Chondrocyte (in vitro differentiated cells): ENCODE data around the gene EVA1A. TPM values are rescaled to one million over a fixed set of nuclear protein-coding genes. Genes with fewer than 3 reads are reported as not detected.

Experiments
- DNase-seq: peaks from one replicate; pipeline ENCODE4 v3.0.0; 2021; ENCODE audit warnings: mixed read lengths, low spot score
- H3K27ac Mint-ChIP-seq: one replicate; pipeline ENCODE4 v1.8.0; 2021; ENCODE audit warnings: mild to moderate bottlenecking, moderate library complexity, mixed read lengths; ENCODE audit not compliant: unreplicated experiment
- H3K27me3 Mint-ChIP-seq: 2 replicates; pipeline ENCODE4 v1.8.0; 2021; ENCODE audit warnings: low read depth, mixed read lengths
- H3K36me3 Mint-ChIP-seq: 2 replicates; pipeline ENCODE4 v1.8.0; 2021; ENCODE audit warnings: low read depth, mixed read lengths
- H3K4me1 Mint-ChIP-seq: 2 replicates; pipeline ENCODE4 v1.8.0; 2021; ENCODE audit warnings: low read depth, mild to moderate bottlenecking, mixed read lengths
- H3K4me3 Mint-ChIP-seq: one replicate; pipeline ENCODE4 v1.8.0; 2021; ENCODE audit warnings: mild to moderate bottlenecking, moderate library complexity, mixed read lengths; ENCODE audit not compliant: unreplicated experiment
- H3K9me3 Mint-ChIP-seq: 2 replicates; pipeline ENCODE4 v1.8.0; 2021; ENCODE audit warnings: low read depth, mixed read lengths
- total RNA-seq: library from RNA; stranded (reverse); gene quantifications from 3 replicates; pipeline ENCODE4 v1.2.1, GENCODE V29; 2021
- TF ChIP-seq, protein P1 (sequence below): fragments of 200-600 bp; sonication (generic); IDR thresholded peaks from 2 replicates; pipeline ENCODE4 v1.5.0; 2021; ENCODE audit warnings: antibody characterized with exemption, mild to moderate bottlenecking, moderate library complexity

EVA1A gene
- total RNA-seq, 1 donor from 2014 or later: 19.8 TPM

DNA sequence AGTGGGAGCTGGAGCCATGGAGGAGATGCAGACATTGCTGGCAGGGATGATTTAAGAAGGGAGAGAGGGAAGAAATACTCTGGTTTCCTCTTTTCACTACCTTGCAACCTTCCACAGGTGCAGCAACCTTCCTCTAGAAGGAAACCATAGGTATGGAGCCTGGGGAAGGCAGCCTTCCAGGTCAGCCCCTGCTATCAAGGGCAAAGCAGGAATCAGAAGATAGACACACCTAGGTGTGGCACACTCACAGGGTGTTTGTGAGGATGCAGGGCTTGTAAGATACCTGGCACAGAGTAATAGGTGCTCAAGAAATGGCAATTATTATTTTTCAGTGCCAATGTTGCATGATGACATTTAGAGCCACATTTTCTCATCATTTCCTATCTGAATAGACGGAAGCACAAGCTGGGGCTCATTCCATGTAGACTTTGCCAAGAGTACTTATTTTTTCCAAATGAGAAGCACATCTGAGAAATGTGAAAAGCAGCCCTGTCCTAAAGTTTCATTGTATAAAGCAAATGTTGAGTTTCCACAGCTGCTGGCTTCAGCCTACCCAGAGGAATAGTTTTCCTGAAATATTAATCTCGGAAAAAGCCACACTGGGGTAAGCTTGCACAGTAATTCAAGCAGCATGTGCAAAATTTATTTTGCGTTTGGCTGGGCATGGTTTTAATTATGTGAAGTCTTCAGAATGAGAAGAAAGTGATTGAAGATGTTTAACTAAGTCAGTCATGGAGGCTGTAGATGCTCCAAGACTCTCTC is 20.6 kb downstream of the EVA1A start:
- H3K27ac Mint-ChIP-seq: peak overlapping the region; percentile 67
- H3K4me1 Mint-ChIP-seq: peaks cover 24% of the 10 kb centered on the region
- H3K4me3 Mint-ChIP-seq: no peak overlapping the region
- no peaks in the 10 kb centered on the region for H3K27me3 Mint-ChIP-seq
- TF ChIP-seq, protein P1, sequence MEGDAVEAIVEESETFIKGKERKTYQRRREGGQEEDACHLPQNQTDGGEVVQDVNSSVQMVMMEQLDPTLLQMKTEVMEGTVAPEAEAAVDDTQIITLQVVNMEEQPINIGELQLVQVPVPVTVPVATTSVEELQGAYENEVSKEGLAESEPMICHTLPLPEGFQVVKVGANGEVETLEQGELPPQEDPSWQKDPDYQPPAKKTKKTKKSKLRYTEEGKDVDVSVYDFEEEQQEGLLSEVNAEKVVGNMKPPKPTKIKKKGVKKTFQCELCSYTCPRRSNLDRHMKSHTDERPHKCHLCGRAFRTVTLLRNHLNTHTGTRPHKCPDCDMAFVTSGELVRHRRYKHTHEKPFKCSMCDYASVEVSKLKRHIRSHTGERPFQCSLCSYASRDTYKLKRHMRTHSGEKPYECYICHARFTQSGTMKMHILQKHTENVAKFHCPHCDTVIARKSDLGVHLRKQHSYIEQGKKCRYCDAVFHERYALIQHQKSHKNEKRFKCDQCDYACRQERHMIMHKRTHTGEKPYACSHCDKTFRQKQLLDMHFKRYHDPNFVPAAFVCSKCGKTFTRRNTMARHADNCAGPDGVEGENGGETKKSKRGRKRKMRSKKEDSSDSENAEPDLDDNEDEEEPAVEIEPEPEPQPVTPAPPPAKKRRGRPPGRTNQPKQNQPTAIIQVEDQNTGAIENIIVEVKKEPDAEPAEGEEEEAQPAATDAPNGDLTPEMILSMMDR: no peak
- H3K9me3 Mint-ChIP-seq: no peaks in the 10 kb centered on the region
- peaks cover 11% of the 10 kb centered on the region for H3K36me3 Mint-ChIP-seq
- DNase-seq: no peak

DNA sequence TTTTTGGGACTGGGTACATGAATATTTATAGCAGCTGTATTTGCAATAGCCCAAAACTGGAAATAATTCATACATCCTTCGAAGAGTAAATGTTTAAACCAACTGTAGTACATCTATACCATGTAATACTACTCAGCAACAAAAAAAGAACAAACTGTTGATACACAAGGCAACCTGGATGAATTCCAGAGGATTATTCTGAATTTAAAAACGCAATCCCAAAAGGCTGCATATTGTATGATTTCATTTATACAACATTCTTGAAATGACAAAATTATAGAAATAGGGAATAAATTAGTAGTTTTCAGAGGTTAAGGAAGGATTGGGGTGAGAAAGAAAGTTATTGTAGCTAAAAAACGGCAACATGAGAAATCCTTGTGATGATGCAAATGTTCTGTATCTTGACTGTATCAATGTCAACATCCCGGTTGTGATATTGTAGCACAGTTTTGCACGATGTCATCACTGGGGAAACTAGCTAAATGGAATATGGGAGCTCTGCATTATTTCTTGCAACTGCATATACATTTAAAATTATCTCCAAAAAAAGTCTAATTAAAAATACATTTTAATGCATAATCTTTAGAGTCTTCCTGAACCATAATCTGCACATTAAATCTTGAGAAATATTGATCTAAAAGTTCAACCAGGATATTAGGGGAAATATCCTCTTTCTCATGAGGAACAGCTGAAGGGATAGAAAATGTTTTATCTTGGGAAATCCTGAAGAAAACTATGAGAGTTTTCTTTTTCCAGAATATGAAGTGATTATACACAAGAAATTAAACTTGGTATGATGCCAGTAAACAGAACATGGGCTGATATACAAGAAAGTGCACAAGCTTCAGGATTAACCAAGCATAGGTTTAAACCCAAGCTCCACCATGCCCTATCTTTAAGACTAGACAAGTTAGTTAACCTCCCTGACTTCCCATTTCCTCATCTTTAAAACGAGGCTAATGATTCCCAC is 21.9 kb downstream of the EVA1A start:
- Mint-ChIP-seq H3K9me3 (no peaks in the 10 kb centered on the region), H3K36me3 (peaks cover 9% of the 10 kb centered on the region), H3K4me1 (peaks cover 22% of the 10 kb centered on the region), H3K27ac (no peak overlapping the region), H3K4me3 (no peak overlapping the region), H3K27me3 (no peaks in the 10 kb centered on the region)
- no peak for DNase-seq
- TF ChIP-seq, protein P1: no peak

DNA sequence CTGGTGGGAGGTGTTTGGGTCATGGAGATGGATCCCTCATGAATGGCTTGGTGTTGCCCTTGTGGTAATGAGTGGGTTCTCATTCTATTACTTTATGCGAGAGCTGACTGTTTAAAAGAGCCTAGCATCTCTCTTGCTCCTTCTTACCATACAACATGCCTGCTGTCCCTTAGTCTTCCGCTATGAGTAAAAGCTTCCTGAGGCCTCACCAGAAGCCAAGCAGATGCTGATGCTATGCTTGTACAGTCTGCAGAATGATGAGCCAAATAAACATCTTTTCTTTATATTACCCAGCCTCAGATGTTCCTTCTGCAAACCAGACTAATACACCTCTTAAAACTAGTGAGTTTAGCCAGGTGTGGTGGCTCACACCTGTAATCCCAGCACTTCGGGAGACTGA is 23.1 kb downstream of the EVA1A start:
- Mint-ChIP-seq H3K27me3 (no peaks in the 10 kb centered on the region), H3K9me3 (no peaks in the 10 kb centered on the region), H3K4me1 (peaks cover 19% of the 10 kb centered on the region), H3K4me3 (no peak overlapping the region), H3K36me3 (peaks cover 9% of the 10 kb centered on the region), H3K27ac (no peak overlapping the region)
- no peak for DNase-seq
- TF ChIP-seq, protein P1: no peak

DNA sequence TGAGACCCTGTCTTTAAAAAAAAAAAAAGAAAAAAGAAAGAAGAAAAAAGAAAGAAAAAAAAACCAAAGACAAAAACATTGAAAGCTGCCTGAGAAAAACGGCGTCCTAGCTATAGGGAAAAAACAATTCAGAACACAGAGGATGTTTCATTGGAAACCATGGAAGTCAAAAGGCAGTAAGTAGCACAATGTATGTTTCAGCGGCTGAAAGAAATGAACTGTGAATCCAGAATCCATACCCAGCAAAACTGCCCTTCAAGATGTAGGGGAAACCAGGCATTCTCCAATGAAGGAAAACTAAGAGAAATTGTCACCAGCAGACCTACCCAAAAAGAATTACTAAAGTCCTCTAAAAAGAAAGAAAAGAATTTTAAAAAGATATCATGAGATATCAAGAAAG is 27.6 kb downstream of the EVA1A start:
- Mint-ChIP-seq H3K4me1 (peaks cover 19% of the 10 kb centered on the region), H3K9me3 (no peaks in the 10 kb centered on the region), H3K27ac (no peak overlapping the region), H3K4me3 (no peak overlapping the region), H3K27me3 (no peaks in the 10 kb centered on the region), H3K36me3 (peaks cover 1% of the 10 kb centered on the region)
- no peak for DNase-seq
- TF ChIP-seq, protein P1: no peak

DNA sequence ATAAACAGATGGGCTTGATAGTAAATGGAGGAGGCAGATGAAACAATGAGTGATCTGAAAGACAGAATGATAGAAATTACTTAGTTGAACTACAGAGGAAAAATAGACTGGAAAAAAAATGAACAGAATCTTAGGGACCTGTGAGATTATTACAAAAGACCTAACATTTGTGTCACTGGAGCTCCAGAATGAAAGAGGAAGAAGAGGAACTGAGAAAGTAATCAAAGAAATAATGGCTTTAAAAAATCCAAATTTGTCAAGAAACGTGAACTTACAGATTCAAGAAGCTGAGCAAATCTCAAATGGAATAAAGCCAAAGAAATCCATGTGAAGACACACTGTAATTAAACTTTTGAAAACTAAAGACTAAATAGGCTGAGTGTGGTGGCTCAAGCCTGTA is 28.3 kb downstream of the EVA1A start:
- Mint-ChIP-seq H3K4me1 (peaks cover 25% of the 10 kb centered on the region), H3K36me3 (peaks cover 1% of the 10 kb centered on the region), H3K9me3 (no peaks in the 10 kb centered on the region), H3K4me3 (no peak overlapping the region), H3K27ac (peak overlapping the region; percentile 70), H3K27me3 (no peaks in the 10 kb centered on the region)
- DNase-seq: no peak
- TF ChIP-seq, protein P1: no peak
